GM12864 (cell line): ENCODE results near the gene OR2T34.

Experiments
- DNase-seq: peaks from one replicate; pipeline ENCODE4 v3.0.0-alpha.2; 2011; ENCODE audit warnings: low read depth
- H3K4me3 ChIP-seq: 2 replicates; pipeline ENCODE4 v1.5.1; 2011; ENCODE audit warnings: mild to moderate bottlenecking, low read depth, low read length, control low read depth
- CTCF ChIP-seq: IDR thresholded peaks from 2 replicates; pipeline ENCODE4 v1.5.1; 2011; ENCODE audit warnings: low read depth, mild to moderate bottlenecking, moderate library complexity, low read length, control low read depth, inconsistent platforms; ENCODE audit errors: missing control alignments

OR2T34 gene

GRCh38 chr1:248610301-248610700 lies 35.7 kb upstream of the OR2T34 start:
- DNase-seq = no peak
- no peak for TF ChIP-seq CTCF
- H3K4me3 ChIP-seq = no peak overlapping the region

GRCh38 chr1:248599396-248599795 lies 24.8 kb upstream of the OR2T34 start:
- DNase-seq = no peak
- no peak overlapping the region for H3K4me3 ChIP-seq
- TF ChIP-seq CTCF = no peak

GRCh38 chr1:248597589-248597988 lies 23.0 kb upstream of the OR2T34 start, which contains the start of gene OR2T10:
Gene OR2T10, minus strand, starts transcription at chr1:248597700. Its CDS starts 3,932 bp downstream, at chr1:248593768.
- no peak for DNase-seq

GRCh38 chr1:248596615-248597014 lies 22.1 kb upstream of the OR2T34 start:
- no peak for DNase-seq
- no peak for TF ChIP-seq CTCF
- no peak overlapping the region for H3K4me3 ChIP-seq

More at GRCh38 chr1:248597589-248597988, 23.0 kb upstream of the OR2T34 start, which contains the start of gene OR2T10:
- H3K4me3 ChIP-seq = no peak within 1 kb of the TSS
- no peak for TF ChIP-seq CTCF

GRCh38 chr1:248593226-248593625 lies 18.7 kb upstream of the OR2T34 start:
- TF ChIP-seq CTCF = no peak
- no peak for DNase-seq
- no peak overlapping the region for H3K4me3 ChIP-seq

GRCh38 chr1:248592655-248593054 lies 18.1 kb upstream of the OR2T34 start:
- DNase-seq = no peak
- TF ChIP-seq CTCF = no peak
- H3K4me3 ChIP-seq = no peak overlapping the region

GRCh38 chr1:248590055-248590454 lies 15.5 kb upstream of the OR2T34 start:
- DNase-seq = no peak
- no peak for TF ChIP-seq CTCF

More at GRCh38 chr1:248590055-248590454, 15.5 kb upstream of the OR2T34 start:
- no peak overlapping the region for H3K4me3 ChIP-seq
